GM23338 (cell line): ENCODE measurements around the gene TRABD. TPM values are rescaled to one million over a fixed set of nuclear protein-coding genes. Genes with fewer than 3 reads are reported as not detected.
"Not testable (repeated sequence)": the region's sequence is repeated elsewhere in the genome, so short reads cannot be mapped to it uniquely, and the experiment has no call there.

Experiments used
- ATAC-seq: fragments of 200-7000 bp; cut with Tn5 transposase; 3 replicates; pipeline ENCODE4 v1.9.1; 2020
- DNase-seq: peaks from one replicate; pipeline ENCODE4 v3.0.0-alpha.2; 2015; ENCODE audit warnings: low spot score
- H2AFZ ChIP-seq: fragments of 200-600 bp; sonication (generic); 2 replicates; pipeline ENCODE4 v1.8.0; 2016; ENCODE audit warnings: antibody characterized with exemption, mild to moderate bottlenecking, moderate library complexity
- H3F3A ChIP-seq: fragments of 200-600 bp; sonication (generic); replicated peaks from 2 replicates; pipeline ENCODE4 v1.8.0; 2017; ENCODE audit warnings: antibody characterized with exemption, mixed run types, low read depth
- H3K27ac ChIP-seq: fragments of 200-600 bp; sonication (generic); 2 replicates; pipeline ENCODE4 v1.6.1; 2016; ENCODE audit warnings: low read depth
- H3K27me3 ChIP-seq: fragments of 200-600 bp; sonication (generic); 2 replicates; pipeline ENCODE4 v1.8.0; 2016; ENCODE audit warnings: mild to moderate bottlenecking, mixed run types, moderate library complexity; ENCODE audit not compliant: insufficient read depth
- H3K36me3 ChIP-seq: fragments of 200-600 bp; sonication (generic); 2 replicates; pipeline ENCODE4 v1.8.0; 2016; ENCODE audit warnings: mild to moderate bottlenecking; ENCODE audit not compliant: insufficient read depth
- H3K4me1 ChIP-seq: fragments of 200-600 bp; sonication (generic); 2 replicates; pipeline ENCODE4 v1.8.0; 2016; ENCODE audit warnings: mild to moderate bottlenecking, moderate library complexity; ENCODE audit not compliant: insufficient read depth
- H3K4me2 ChIP-seq: fragments of 200-600 bp; sonication (generic); 2 replicates; pipeline ENCODE4 v1.7.1; 2017; ENCODE audit warnings: mixed run types
- H3K4me3 ChIP-seq: fragments of 200-600 bp; sonication (generic); 2 replicates; pipeline ENCODE4 v1.6.1; 2016; ENCODE audit warnings: mixed run types
- H3K79me2 ChIP-seq: fragments of 200-600 bp; sonication (generic); replicated peaks from 2 replicates; pipeline ENCODE4 v1.8.0; 2017; ENCODE audit warnings: mild to moderate bottlenecking; ENCODE audit not compliant: insufficient read depth
- H3K9me2 ChIP-seq: fragments of 200-600 bp; sonication (generic); 2 replicates; pipeline ENCODE4 v1.8.0; 2017; ENCODE audit not compliant: insufficient read depth
- H4K20me1 ChIP-seq: fragments of 200-600 bp; sonication (generic); replicated peaks from 2 replicates; pipeline ENCODE4 v1.8.0; 2017; ENCODE audit warnings: mild to moderate bottlenecking; ENCODE audit not compliant: insufficient read depth
- H3K27ac Mint-ChIP-seq: 2 replicates; pipeline ENCODE4 v1.8.0; 2020; ENCODE audit warnings: inconsistent platforms, mild to moderate bottlenecking, moderate library complexity, mixed read lengths
- H3K27me3 Mint-ChIP-seq: 3 replicates; pipeline ENCODE4 v1.8.0; 2022; ENCODE audit warnings: low read depth, mild to moderate bottlenecking, moderate library complexity, mixed read lengths, inconsistent platforms; ENCODE audit not compliant: insufficient read depth, poor library complexity
- H3K36me3 Mint-ChIP-seq: 3 replicates; pipeline ENCODE4 v1.8.0; 2021; ENCODE audit warnings: low read depth, mild to moderate bottlenecking, inconsistent platforms, moderate library complexity, mixed read lengths
- H3K4me1 Mint-ChIP-seq: 3 replicates; pipeline ENCODE4 v1.8.0; 2020; ENCODE audit warnings: mild to moderate bottlenecking, inconsistent platforms, mixed read lengths
- H3K4me3 Mint-ChIP-seq: 3 replicates; pipeline ENCODE4 v1.8.0; 2021; ENCODE audit warnings: moderate library complexity, mild to moderate bottlenecking, inconsistent platforms, mixed read lengths
- H3K9me3 Mint-ChIP-seq: 3 replicates; pipeline ENCODE4 v1.8.0; 2020; ENCODE audit warnings: moderate library complexity, mild to moderate bottlenecking, inconsistent platforms, mixed read lengths
- CREB1 ChIP-seq: fragments of 250-450 bp; sonication (Bioruptor Pico); IDR thresholded peaks from 2 replicates; pipeline ENCODE4 v1.5.0; 2020; ENCODE audit warnings: low read depth, mild to moderate bottlenecking, moderate library complexity
- ETS1 ChIP-seq: IDR thresholded peaks from 2 replicates; pipeline ENCODE4 v1.6.1; 2016; ENCODE audit warnings: antibody characterized with exemption
- EZH2phosphoT487 ChIP-seq: fragments of 200-600 bp; sonication (generic); IDR thresholded peaks from one replicate; pipeline ENCODE4 v1.8.1; 2018; ENCODE audit warnings: antibody characterized with exemption; ENCODE audit not compliant: unreplicated experiment
- JUNB ChIP-seq: IDR thresholded peaks from one replicate; pipeline ENCODE4 v1.6.1; 2016; ENCODE audit warnings: antibody characterized with exemption; ENCODE audit not compliant: unreplicated experiment
- NANOG ChIP-seq: IDR thresholded peaks from 2 replicates; pipeline ENCODE4 v1.6.1; 2016; ENCODE audit warnings: antibody characterized with exemption, borderline replicate concordance
- POLR2AphosphoS5 ChIP-seq: IDR thresholded peaks from 2 replicates; pipeline ENCODE4 v1.6.1; 2016; ENCODE audit warnings: antibody characterized with exemption, low read depth
- STAT1 ChIP-seq: IDR thresholded peaks from one replicate; pipeline ENCODE4 v1.6.1; 2016; ENCODE audit warnings: antibody characterized with exemption; ENCODE audit not compliant: unreplicated experiment
- ZNF114 ChIP-seq: fragments of 250-450 bp; sonication (Bioruptor Pico); IDR thresholded peaks from 2 replicates; pipeline ENCODE4 v1.5.0; 2020; ENCODE audit warnings: mild to moderate bottlenecking, moderate library complexity
- ZNF331 ChIP-seq: fragments of 250-450 bp; sonication (Bioruptor Pico); IDR thresholded peaks from 2 replicates; pipeline ENCODE4 v1.5.0; 2020; ENCODE audit warnings: low read depth, mild to moderate bottlenecking, moderate library complexity
- polyA plus RNA-seq: library from polyadenylated mRNA; unstranded; fragments of >200 nt; fragmentation: Nextera tagmentation; extraction: Ambion mirVana; gene quantifications from 2 replicates; pipeline ENCODE4 v1.2.1, GENCODE V29; 2016
- total RNA-seq: library from RNA; depleted of rRNA; stranded (reverse); fragments of >200 nt; shearing (Covaris generic); gene quantifications from 2 replicates; pipeline ENCODE4 v1.2.3, GENCODE V29; 2014
- TF ChIP-seq, protein P1 (sequence below): IDR thresholded peaks from one replicate; pipeline ENCODE4 v1.6.1; 2018; ENCODE audit warnings: antibody characterized with exemption; ENCODE audit not compliant: unreplicated experiment

Gene TRABD
- total and polyA plus RNA-seq, 2 experiments from 2014 or later = 44.1 to 66.1 TPM

- TF ChIP-seq, protein P1, sequence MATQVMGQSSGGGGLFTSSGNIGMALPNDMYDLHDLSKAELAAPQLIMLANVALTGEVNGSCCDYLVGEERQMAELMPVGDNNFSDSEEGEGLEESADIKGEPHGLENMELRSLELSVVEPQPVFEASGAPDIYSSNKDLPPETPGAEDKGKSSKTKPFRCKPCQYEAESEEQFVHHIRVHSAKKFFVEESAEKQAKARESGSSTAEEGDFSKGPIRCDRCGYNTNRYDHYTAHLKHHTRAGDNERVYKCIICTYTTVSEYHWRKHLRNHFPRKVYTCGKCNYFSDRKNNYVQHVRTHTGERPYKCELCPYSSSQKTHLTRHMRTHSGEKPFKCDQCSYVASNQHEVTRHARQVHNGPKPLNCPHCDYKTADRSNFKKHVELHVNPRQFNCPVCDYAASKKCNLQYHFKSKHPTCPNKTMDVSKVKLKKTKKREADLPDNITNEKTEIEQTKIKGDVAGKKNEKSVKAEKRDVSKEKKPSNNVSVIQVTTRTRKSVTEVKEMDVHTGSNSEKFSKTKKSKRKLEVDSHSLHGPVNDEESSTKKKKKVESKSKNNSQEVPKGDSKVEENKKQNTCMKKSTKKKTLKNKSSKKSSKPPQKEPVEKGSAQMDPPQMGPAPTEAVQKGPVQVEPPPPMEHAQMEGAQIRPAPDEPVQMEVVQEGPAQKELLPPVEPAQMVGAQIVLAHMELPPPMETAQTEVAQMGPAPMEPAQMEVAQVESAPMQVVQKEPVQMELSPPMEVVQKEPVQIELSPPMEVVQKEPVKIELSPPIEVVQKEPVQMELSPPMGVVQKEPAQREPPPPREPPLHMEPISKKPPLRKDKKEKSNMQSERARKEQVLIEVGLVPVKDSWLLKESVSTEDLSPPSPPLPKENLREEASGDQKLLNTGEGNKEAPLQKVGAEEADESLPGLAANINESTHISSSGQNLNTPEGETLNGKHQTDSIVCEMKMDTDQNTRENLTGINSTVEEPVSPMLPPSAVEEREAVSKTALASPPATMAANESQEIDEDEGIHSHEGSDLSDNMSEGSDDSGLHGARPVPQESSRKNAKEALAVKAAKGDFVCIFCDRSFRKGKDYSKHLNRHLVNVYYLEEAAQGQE = no peak
Observed at GRCh38 chr22:50136581-50137015, 49.1 kb upstream of the TRABD start (continued).

DNA sequence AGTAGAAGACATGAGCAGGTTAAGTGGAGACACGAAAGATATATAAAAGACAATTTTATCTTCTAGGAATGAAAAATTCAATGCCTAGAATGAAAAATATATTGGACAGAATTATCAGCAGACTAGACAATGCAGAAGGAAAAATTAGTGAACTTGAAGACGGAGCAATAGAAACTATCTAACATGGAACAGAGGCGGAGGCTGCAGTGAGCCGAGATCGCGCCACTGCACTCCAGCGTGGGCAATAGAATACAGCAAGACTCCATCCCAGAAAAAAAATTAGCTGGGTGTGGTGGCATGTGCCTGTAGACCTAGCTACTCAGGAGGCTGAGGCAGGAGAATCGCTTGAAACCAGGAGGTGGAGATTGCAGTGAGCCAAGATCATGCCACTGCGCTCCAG, 48.4 kb upstream of the TRABD start:
- not testable (repeated sequence) for H3K4me1 Mint-ChIP-seq, H2AFZ ChIP-seq, H4K20me1 ChIP-seq, H3K27ac Mint-ChIP-seq, H3K27ac ChIP-seq, H3F3A ChIP-seq, H3K27me3 ChIP-seq, ATAC-seq, H3K27me3 Mint-ChIP-seq, H3K4me3 Mint-ChIP-seq, H3K9me2 ChIP-seq, H3K79me2 ChIP-seq, H3K4me1 ChIP-seq, DNase-seq, H3K4me2 ChIP-seq, H3K4me3 ChIP-seq, H3K9me3 Mint-ChIP-seq, H3K36me3 Mint-ChIP-seq, H3K36me3 ChIP-seq

GRCh38 chr22:50138041-50138440, 47.7 kb upstream of the TRABD start:
- peaks cover 2% of the 10 kb centered on the region for H3K27me3 Mint-ChIP-seq
- no peak for DNase-seq

More at GRCh38 chr22:50138041-50138440, 47.7 kb upstream of the TRABD start:
- no peak overlapping the region for H3K27ac Mint-ChIP-seq
- no peak overlapping the region for H3K4me2 ChIP-seq
- no peaks in the 10 kb centered on the region for H3K9me3 Mint-ChIP-seq
- H3K27ac ChIP-seq = no peak overlapping the region
- no peak for TF ChIP-seq ETS1
- no peak for TF ChIP-seq JUNB
- TF ChIP-seq, protein P1 = no peak
- no peak for TF ChIP-seq STAT1
- TF ChIP-seq CREB1 (CRISPR knock-in tag) = no peak
- no peak for TF ChIP-seq POLR2AphosphoS5
- no peak for TF ChIP-seq ZNF114 (CRISPR knock-in tag)
- no peak for TF ChIP-seq NANOG
- TF ChIP-seq EZH2phosphoT487 = no peak
- no peak for TF ChIP-seq ZNF331 (CRISPR knock-in tag)
- H3K79me2 ChIP-seq = no peaks in the 10 kb centered on the region
- H3K36me3 ChIP-seq = no peaks in the 10 kb centered on the region
- ATAC-seq = no peak
- H3K4me1 Mint-ChIP-seq = peaks cover 3% of the 10 kb centered on the region; the same call in 1 of the 3 replicates
- H3K36me3 Mint-ChIP-seq = no peaks in the 10 kb centered on the region
- no peak overlapping the region for H2AFZ ChIP-seq
- no peaks in the 10 kb centered on the region for H3K27me3 ChIP-seq
- no peak overlapping the region for H3K4me3 Mint-ChIP-seq
- no peaks in the 10 kb centered on the region for H3F3A ChIP-seq
- no peak overlapping the region for H3K4me3 ChIP-seq
- H3K4me1 ChIP-seq = no peaks in the 10 kb centered on the region
- no peaks in the 10 kb centered on the region for H3K9me2 ChIP-seq
- H4K20me1 ChIP-seq = no peaks in the 10 kb centered on the region
